ENCODE measurements around the gene TFCP2.
"Not testable (repeated sequence)": the region's sequence is repeated elsewhere in the genome, so short reads cannot be mapped to it uniquely, and the experiment has no call there.

TFCP2 gene, protein sequence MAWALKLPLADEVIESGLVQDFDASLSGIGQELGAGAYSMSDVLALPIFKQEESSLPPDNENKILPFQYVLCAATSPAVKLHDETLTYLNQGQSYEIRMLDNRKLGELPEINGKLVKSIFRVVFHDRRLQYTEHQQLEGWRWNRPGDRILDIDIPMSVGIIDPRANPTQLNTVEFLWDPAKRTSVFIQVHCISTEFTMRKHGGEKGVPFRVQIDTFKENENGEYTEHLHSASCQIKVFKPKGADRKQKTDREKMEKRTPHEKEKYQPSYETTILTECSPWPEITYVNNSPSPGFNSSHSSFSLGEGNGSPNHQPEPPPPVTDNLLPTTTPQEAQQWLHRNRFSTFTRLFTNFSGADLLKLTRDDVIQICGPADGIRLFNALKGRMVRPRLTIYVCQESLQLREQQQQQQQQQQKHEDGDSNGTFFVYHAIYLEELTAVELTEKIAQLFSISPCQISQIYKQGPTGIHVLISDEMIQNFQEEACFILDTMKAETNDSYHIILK

DNA sequence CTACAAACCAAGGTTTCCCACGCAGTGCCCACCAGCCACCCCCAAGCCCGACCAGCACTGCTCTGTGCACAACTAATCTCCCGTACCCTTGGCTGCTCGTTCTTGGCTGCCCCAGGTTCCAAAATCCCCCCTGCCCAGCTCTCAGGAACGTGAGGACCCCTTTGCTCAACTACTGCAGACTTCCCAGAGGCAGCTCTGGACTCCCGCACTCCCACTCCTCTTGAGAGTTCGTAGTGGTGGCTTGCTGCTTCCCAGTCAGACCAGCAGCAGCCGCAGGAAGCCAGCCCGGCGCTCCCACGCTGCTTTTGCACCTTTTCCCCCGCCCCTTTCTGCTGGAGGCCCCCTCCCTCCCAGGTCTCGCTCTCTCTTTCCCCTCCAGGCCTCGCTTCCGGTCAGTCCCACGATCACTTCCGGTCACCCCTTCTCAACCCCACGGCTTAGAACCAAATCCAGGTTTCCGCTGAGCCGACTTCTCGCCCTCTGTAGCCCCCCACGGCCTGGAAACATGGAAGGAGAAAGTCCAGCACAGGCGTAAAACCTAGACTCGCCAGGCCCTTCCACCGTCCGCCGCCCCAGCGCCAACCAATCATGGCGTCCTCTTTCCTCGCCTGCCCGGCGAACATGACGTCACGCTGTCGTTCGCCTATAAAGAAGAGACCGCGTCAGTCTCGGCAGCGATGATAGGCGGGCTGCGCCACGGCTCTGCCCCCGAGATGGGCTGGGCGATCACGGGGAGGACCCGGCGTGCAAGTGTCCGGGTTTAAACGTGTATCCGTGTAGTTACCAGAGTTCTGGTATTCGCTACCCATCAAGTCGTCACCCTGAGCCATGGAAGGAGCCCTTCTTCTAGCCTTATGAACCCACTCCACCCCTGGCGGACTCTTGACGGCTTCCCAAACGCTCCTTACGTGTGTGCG, at the start of gene TFCP2:
Gene TFCP2, minus strand, starts transcription at position 621 of the 917 bp plus-strand sequence. CDS start 713 bp downstream, outside the sequence.
- DNase-seq (ENCODE audit: low spot score) = peak; percentile 97

- peak; percentile 63 for DNase-seq (ENCODE audit: low spot score)
Measured at GRCh38 chr12:51222461-51222860, 49.5 kb upstream of the TFCP2 start.

DNA sequence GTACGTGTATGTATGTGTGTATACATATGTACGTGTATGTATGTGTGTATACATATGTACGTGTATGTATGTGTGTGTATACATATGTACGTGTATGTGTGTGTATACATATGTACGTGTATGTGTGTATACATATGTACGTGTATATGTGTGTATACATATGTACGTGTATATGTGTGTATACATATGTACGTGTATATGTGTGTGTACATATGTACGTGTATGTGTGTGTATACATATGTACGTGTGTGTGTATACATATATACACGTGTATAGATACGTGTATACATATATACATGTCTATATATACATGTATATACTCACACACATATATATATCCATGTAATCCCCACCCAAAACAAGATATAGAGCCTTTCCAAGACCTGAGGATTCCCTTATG, 46.9 kb upstream of the TFCP2 start:
- not testable (repeated sequence) for DNase-seq (ENCODE audit: low spot score)

- no peak for DNase-seq (ENCODE audit: low spot score)
Measured at GRCh38 chr12:51219322-51219721, 46.4 kb upstream of the TFCP2 start.

DNA sequence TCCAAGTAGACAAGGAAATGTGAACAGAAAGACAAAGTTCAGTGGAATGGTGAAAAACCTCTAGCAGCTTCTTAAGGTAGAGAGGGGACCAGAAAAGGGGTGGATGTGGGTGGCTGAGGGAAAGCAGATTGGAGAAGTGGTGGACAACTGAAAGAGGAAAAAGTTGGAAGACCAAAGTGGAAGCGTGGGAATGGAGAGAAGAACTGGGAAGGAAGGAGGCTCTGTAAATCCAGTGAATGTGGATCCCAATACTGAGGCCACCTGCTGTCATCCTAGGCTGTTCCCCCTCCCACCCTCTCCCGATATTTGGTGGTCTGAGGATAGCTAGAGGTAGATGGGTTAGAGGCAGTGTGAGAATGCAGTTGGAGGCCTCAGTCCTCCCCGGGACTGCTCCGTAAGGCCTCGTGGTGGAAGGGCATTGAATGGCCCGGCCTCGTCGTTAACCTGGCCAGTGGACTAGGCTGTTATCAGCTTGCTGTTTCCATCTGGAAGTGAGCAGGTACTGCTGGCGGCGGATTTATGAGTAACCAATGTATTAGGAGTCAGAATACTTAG, 45.7 kb upstream of the TFCP2 start:
- peak; percentile 75 for DNase-seq (ENCODE audit: low spot score)

DNA sequence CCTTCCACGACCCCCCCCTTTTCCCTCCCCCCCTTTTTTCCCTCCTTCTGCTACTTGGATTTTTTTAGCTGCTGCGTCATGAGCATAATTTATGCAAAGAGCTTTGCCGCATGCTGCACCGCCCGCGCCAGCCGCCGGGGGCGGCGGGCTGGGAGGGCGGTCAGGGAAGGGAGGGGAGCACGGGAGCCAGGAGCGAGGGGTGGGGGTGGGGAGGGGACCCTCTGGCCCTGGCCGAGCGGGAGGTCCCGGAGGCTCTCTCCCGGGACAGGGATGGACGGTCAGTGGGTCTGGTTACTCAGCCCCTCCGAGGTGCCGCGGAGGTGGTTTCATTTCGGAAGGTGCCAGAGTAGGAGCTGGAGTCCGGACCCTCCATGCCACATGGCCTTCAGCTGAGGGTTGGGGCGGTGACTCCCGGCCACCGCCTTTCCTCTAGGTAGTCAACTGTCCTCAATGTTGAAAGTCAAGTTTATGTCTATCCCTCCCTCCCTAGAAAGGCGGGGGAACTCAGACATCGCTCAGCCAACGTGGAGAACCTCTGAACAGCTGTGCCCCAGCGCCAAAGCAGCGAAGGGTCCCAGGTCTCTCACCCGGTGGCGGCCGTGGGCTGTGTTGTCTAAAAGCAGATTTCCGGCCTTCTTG, 45.2 kb upstream of the TFCP2 start, which contains the start of gene POU6F1:
Gene POU6F1, minus strand, starts transcription at position 95 of the 639 bp plus-strand sequence. CDS start 11,226 bp downstream, outside the sequence.
- DNase-seq (ENCODE audit: low spot score) = peak; percentile 89

GRCh38 chr12:51217133-51217967, 44.4 kb upstream of the TFCP2 start:
- DNase-seq (ENCODE audit: low spot score) = peak; percentile 54

- no peak for DNase-seq (ENCODE audit: low spot score)
Measured at GRCh38 chr12:51216642-51217041, 43.7 kb upstream of the TFCP2 start.

DNA sequence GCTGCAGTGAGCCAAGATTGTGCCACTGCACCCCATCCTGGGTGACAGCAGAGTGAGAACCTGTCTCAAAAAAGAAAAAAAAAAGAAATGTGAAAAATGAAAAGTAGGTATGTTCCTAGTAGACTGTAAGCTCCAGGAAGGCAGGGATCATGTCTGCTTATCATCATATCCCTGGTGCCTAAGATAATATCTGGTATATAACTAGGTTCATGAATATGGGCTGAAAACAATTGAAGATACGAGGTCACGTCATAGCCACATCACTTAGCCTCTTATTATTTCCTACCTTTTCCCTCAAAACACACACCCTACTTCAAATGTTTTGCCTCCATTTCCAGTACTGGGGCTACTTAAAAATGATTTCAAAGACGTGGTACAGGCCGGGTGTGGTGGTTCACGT, 42.0 kb upstream of the TFCP2 start:
- no peak for DNase-seq (ENCODE audit: low spot score)

DNA sequence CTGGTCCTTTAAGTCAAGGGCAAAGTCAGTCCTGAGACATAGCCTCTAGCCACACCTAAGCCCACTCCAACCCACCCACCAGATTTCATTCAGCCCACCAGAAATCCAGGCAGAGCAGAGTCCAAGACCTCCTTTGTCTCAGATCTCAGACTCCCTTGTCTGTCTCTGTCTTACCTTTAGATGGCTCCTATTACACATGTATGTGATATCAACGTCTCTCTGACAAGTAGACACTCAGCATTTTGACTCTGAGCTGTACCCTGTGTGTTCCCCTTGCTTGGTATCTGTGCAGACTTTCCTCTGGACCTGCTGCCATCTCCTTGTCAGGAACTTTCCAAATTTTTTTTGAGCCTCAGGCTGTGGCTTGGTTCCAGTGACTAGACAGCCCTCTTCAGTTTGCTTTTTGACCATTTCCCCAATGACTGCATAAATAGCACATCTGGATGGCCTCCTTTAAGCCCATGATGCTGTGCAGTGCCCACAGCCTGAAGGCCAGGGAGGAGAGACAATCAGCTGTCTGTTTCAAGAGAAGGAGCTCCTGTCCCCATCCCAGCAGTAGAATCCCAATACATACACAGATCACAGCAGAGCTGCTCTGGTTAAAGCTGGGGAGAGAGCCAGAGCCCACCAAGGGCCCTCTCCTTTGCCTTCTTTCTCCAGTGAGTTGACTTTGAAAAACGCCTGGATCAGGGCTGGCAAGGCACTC, 37.9 kb upstream of the TFCP2 start:
- no peak for DNase-seq (ENCODE audit: low spot score)

- no peak for DNase-seq (ENCODE audit: low spot score)
Measured at GRCh38 chr12:51209259-51209658, 36.3 kb upstream of the TFCP2 start.

DNA sequence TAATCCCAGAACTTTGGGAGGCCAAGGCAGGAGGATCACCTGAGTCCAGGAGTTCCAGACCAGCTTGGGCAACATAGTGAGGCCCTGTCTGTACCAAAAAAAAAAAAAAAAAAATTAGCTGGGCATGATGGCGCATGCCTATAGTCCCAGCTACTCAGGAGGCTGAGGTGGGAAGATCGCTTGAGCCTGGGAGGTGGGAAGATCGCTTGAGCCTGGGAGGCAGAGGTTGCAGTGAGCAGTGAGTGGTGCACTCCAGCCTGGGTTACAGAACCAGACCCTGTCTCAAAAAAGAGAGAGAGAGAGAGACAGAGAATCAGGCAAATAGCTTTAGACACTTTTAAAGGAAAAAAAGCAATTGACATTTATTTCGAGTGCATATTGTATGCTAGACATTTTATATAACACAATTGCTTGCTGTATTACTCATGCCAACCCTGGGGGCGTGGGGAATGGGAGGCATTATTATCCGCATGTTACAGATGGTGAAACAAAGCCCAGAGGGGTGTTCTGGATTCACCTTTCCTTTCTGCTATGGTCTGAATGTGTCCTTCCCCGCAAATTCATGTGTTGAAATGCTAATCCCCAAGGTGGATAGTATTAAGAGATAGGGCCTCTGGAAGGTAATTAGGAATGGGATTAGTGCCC, 35.2 kb upstream of the TFCP2 start:
- no peak for DNase-seq (ENCODE audit: low spot score)

- no peak for DNase-seq (ENCODE audit: low spot score)
Measured at GRCh38 chr12:51205350-51205749, 32.4 kb upstream of the TFCP2 start.

DNA sequence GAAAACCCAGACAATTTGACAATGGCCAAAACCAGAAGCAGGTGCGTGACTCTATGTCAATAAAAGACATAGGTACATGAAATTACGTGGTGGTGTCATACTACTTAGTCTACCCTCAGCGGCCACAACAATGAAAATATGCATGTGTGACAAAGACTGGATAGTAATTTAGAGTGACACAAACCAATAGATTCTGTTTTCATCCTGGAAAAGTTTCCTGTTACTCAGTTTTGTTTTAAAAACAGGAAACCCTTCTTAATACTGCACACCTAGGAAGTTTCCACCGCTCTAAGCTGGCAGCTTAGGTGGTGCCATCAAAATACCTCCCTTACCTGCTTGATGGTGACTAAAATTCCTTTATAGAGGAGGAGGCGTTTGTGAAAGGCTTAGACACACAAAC, 29.8 kb upstream of the TFCP2 start:
- no peak for DNase-seq (ENCODE audit: low spot score)

DNA sequence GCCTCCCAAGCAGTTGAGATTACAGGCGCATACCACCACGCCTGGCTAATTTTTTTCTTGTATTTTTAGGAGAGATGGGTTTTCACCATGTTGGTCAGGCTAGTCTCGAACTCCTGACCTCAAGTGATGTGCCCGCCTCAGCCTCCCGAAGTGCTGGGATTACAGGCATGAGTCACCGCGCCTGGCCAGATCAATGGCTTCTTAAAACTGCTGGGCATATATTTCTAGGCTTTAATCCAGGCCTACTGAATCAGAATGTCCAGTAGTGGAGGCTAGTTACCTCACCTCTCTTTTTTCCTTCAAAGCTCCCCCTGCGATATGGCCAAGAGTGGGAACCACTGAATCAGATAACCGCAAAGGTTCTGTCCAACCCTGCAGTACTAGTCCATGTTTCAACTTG, 27.9 kb upstream of the TFCP2 start:
- DNase-seq (ENCODE audit: low spot score) = no peak

DNA sequence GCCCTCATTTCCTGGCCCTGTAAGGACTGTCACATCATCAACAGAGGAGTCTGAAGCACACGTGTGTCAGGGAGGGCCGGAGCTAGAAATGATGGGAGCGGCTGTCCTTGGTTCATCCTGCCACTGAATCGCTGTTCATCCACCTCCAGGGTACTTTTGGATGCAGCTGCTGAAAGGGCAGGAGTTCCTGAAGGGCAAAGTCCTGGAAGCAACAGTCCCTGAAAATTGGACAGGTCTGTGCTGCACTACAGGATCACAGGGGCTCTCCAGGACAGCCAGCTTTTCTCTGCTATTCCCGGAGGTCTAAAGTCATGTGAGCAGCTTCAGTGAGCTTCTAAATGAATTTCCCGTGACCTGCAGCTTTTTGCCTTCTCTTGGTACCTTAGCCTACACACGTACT, 27.2 kb upstream of the TFCP2 start:
- no peak for DNase-seq (ENCODE audit: low spot score)

- DNase-seq (ENCODE audit: low spot score) = no peak
Measured at GRCh38 chr12:51199366-51199945, 26.5 kb upstream of the TFCP2 start.

GRCh38 chr12:51198568-51199365, 25.8 kb upstream of the TFCP2 start:
- DNase-seq (ENCODE audit: low spot score) = no peak

Measured in kidney tubule cell (primary cell).